HG03045 (cell line): Measurements from ENCODE around the gene NLN.
"Not testable (repeated sequence)": the region's sequence is repeated elsewhere in the genome, so short reads cannot be mapped to it uniquely, and the experiment has no call there.

Experiments
- ATAC-seq: cut with Tn5 transposase; IDR thresholded peaks from one replicate; pipeline ENCODE4 v1.9.1; 2021; ENCODE audit warnings: mild to moderate bottlenecking, moderate library complexity; ENCODE audit not compliant: unreplicated experiment

Gene NLN

GRCh38 chr5:65866837-65867521 is 145.0 kb downstream of the NLN start:
- no peak for ATAC-seq

DNA sequence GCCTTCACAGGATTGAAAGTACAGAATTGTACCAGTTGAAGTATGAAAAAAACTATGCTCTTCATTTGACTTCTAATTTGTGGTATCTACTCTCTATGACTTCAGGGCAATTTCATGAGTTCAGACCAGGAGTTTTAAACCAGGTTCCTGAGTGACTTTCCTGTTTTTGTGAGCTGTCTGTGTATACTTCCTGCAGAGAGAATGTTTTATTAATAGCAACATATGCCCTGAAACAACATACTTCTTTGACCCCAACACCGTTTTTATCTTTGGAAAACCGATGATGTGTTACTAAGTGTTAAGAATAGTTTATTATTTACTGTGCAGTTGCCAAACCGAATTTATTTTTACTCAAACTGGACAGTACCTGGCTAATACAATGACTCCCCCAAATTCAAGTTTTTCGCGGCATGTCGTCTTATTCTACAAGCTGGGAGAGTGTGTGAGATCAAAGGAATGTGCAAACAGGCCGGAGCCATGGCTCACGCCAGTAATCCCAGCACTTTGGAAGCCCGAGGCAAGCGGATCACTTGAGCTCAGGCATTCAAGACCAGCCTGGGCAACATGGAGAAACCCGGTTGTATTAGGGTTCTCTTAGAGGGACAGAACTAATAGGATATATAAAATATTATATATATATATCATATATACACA is 145.7 kb downstream of the NLN start:
- ATAC-seq: no peak

GRCh38 chr5:65868509-65868908 is 146.5 kb downstream of the NLN start:
- ATAC-seq: no peak

GRCh38 chr5:65871182-65871581 is 149.2 kb downstream of the NLN start:
- ATAC-seq: no peak

DNA sequence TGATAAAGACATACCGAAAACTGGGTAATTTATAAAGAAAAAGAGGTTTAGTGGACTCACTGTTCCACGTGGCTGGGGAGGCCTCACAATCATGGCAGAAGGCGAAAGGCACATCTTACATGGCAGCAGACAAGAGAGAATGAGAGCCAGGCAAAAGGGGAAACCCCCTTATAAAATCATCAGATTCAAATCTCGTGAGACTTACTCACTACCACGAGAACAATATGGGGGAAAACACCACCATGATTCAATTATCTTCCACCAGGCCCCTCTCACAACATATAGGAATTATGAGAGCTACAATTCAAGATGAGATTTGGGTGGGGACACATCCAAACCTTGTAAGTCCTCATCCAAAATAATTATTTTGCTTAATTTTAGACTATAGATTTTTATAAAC is 149.8 kb downstream of the NLN start:
- ATAC-seq: not testable (repeated sequence)

DNA sequence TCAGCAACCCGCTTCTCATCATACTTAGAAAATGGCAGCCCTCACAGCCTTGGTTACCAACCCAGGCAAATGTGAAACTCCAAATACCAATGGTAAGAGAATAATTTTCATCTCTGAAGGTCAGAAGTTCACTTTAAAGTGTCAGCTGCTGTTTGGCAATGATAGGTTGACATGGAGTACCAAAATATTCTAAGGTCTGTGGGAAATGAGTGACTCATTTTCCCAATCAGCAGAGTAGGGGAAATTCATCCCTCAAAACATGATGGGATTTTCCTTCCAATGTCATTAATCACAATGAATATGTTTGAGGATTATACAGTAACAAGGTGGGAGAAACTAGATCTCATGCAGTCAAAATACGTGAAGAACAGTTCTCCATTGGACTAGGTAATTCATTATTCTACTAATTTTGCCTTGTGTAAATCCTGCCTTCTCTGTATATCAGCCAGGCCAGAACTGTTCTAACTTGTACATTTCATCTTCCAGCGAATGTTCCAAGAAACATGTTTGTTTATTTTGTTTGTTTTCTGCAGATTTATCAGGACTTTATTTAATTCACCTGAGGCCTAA is 151.3 kb downstream of the NLN start:
- no peak for ATAC-seq

DNA sequence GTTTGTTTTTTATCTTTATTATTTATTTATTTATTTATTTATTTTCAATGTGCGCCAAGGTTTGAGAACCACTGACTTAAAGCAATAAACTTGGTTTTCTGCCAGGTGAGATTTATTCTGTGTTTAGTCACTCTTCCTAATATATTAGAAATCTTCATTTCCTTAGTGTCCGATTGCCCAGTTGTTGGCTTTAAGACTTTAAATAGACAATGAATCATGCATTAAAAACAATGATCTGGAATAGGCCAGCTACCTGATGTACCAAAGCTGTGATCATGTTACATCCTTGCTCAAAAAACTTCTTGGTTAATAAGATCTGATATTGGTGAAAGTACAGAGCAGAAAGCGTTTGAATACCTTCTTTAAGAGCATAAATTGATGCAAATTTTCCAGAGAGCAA is 152.2 kb downstream of the NLN start:
- no peak for ATAC-seq

GRCh38 chr5:65876496-65876895 is 154.5 kb downstream of the NLN start:
- no peak for ATAC-seq

DNA sequence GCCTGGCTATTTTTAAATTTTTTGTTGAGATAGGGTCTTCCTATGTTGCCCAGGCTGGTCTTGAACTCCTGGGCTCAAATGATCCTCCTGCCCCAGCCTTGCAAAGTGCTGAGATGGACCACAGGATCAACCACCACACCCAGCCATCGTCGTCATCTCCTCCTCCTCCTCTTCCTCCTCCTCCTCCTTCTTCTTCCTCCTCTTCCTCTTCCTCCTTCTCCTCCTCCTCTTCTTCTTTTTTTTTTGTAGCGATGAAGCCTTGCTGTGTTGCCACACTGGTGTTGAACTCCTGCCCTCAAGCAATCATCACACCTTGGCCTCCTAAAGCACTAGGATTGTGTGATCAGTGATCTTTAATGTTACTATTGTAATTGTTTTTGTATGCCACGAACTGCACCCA is 155.0 kb downstream of the NLN start:
- no peak for ATAC-seq
